Transverse colon (tissue), 4 donors: ENCODE results near the gene KRT7. TPM values are rescaled to one million over a fixed set of nuclear protein-coding genes. Genes with fewer than 3 reads are reported as not detected.

Experiments
- DNase-seq: peaks from one replicate; pipeline ENCODE4 v3.0.0-alpha.2; 2019
- H3K27ac ChIP-seq, 4 donors: fragments of 200-600 bp; sonication (generic); 2 replicates each; pipeline ENCODE4 v1.5.1; 2016 to 2018; ENCODE audit warnings: inconsistent platforms in 4 of 4
- H3K27me3 ChIP-seq: fragments of 200-600 bp; sonication (generic); 2 replicates; pipeline ENCODE4 v1.5.1; 2017; ENCODE audit warnings: inconsistent platforms
- H3K36me3 ChIP-seq, 4 donors: fragments of 200-600 bp; sonication (generic); 2 replicates each; pipeline ENCODE4 v1.5.1; 2017 to 2019; ENCODE audit warnings: inconsistent platforms in 4 of 4
- H3K4me1 ChIP-seq, 4 donors: fragments of 200-600 bp; sonication (generic); 2 replicates each; pipeline ENCODE4 v1.5.1; 2017 to 2020; ENCODE audit warnings: inconsistent platforms in 4 of 4
- H3K4me3 ChIP-seq, 4 donors: fragments of 200-600 bp; sonication (generic); 1 replicate in 1 of 4; 2 replicates in 3 of 4; pipeline versions ENCODE4 v1.5.1 to v1.6.1; 2017 to 2019; ENCODE audit warnings: inconsistent platforms in 4 of 4
- H3K9me3 ChIP-seq, 2 donors: fragments of 200-600 bp; sonication (generic); 2 replicates each; pipeline ENCODE4 v1.5.1; 2017 to 2019; ENCODE audit warnings: inconsistent platforms in 2 of 2
- CTCF ChIP-seq, 5 experiments: fragments of 200-600 bp in 3 of 5; fragments of 450-650 bp in 2 of 5; sonication (generic) in 3 of 5; IDR thresholded peaks; 1 replicate in 2 of 5; 2 replicates in 3 of 5; pipeline ENCODE4 v1.5.1; 2016 to 2017; ENCODE audit warnings: antibody characterized with exemption in 5 of 5, inconsistent platforms in 3 of 5, mild to moderate bottlenecking in 2 of 5, moderate library complexity in 1 of 5
- EP300 ChIP-seq: sonication (generic); formaldehyde crosslinking; IDR thresholded peaks from one replicate; pipeline ENCODE4 v1.6.1; 2017; ENCODE audit warnings: antibody characterized with exemption, low read depth
- POLR2A ChIP-seq: fragments of 450-650 bp; IDR thresholded peaks from one replicate; pipeline ENCODE4 v1.6.1; 2016; ENCODE audit warnings: antibody characterized with exemption, mild to moderate bottlenecking, moderate library complexity
- POLR2AphosphoS5 ChIP-seq, 3 donors: sonication (generic); formaldehyde crosslinking; IDR thresholded peaks; one replicate each; pipeline ENCODE4 v1.6.1; 2016; ENCODE audit warnings: antibody characterized with exemption in 3 of 3
- WGBS, 2 donors: methylation state at CpG; one replicate each; pipeline ENCODE4 v1.1.5; 2018; ENCODE audit warnings: low coverage in 1 of 2; 5-methylcytosine and 5-hydroxymethylcytosine counted together
- in situ Hi-C, 4 donors: fragments of 200-750 bp; cut with MboI; loops; one replicate each; pipeline versions ENCODE4 v1.15.0 to v1.15.1; 2017; ENCODE audit warnings: low sequenced_read_pairs in 3 of 4, low pct_ligation_motif_present in 1 of 4, low pct_unique_long_range_greater_than_20kb in 1 of 4
- intact Hi-C: fragments of 100-400 bp; cut with DNase I; formaldehyde crosslinking; loops from one replicate; pipeline ENCODE4 v1.15.1; 2023; ENCODE audit warnings: low total_unique reads
- total RNA-seq, 4 donors: library from RNA; depleted of rRNA; stranded (reverse); fragments of >200 nt; gene quantifications; one replicate each; pipeline ENCODE4 v1.1.0, GENCODE V29; 2016

KRT7 gene
- total RNA-seq, 4 donors from 2014 or later = 0.75 to 1.6 (median 0.95) TPM; not detected in 1

DNA sequence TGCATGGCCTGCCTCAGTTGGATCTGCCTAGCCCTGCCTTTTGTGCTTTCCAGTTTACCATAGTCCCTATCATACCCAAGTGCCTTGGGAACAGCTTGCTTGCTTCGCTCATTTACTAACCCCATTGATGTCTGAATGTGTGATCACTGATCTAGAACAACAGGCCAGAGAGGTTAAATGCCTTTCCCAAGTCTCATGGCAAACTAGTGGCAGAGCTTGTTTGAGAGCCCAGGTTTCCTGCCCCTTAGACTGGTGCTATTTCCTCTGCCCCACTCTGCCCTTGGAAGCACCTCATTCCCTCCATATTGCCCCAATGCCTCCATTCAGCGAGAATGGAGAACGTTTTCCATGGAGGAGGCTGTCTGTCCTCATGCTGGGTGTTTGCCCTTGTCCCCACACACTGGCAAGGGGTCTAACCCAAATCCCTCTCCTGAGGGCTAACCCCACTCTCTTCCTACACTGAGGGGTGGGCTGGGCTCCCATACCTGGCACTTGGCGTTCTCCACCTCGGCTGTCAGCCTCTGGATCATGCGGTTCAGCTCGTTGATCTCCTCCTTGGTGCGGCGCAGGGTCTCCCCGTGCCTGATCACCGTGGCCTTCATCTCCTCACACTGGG is 19.8 kb downstream of the KRT7 start:
- intact Hi-C loops (no loop called here), in situ Hi-C loops (no loop called here)
- TF ChIP-seq CTCF (IDR thresholded peaks at IDR 0.05) (no peak), POLR2A (no peak), POLR2AphosphoS5 (IDR thresholded peaks at IDR 0.05) (no peak), EP300 (no peak)
- H3K9me3 ChIP-seq = no peaks in the 10 kb centered on the region
- H3K4me1 ChIP-seq = no peaks in the 10 kb centered on the region
- H3K4me3 ChIP-seq = no peak overlapping the region
- WGBS, 2 donors = 95 to 100% methylated on average over 1 to 11 of the region's 11 CpGs
- no peak overlapping the region for H3K27ac ChIP-seq
- no peak for DNase-seq
- no peaks in the 10 kb centered on the region for H3K36me3 ChIP-seq
- H3K27me3 ChIP-seq = peaks cover 44% of the 10 kb centered on the region

- 94% methylated on average over 14 of the region's 14 CpGs; no CpG with 5 or more reads in 1 of the 2 donors for WGBS, 2 donors
- no peaks in the 10 kb centered on the region for H3K36me3 ChIP-seq
- H3K27me3 ChIP-seq = peaks cover 51% of the 10 kb centered on the region
- H3K4me3 ChIP-seq = no peak overlapping the region
- intact Hi-C loops (no loop called here), in situ Hi-C loops (no loop called here)
- no peaks in the 10 kb centered on the region for H3K9me3 ChIP-seq
- no peak overlapping the region for H3K27ac ChIP-seq
- no peak for TF ChIP-seq CTCF (IDR thresholded peaks at IDR 0.05)
- no peak for TF ChIP-seq POLR2A
- no peak for TF ChIP-seq POLR2AphosphoS5 (IDR thresholded peaks at IDR 0.05)
- TF ChIP-seq EP300 = no peak
- no peak for DNase-seq
- H3K4me1 ChIP-seq = peaks cover 0 to 6% (median 4%) of the 10 kb centered on the region in 4 donors
Measured at GRCh38 chr12:52253391-52254179, 20.5 kb downstream of the KRT7 start.

- Histone ChIP-seq H3K27ac (no peak overlapping the region), H3K4me1 (peaks cover 0 to 7% (median 6%) of the 10 kb centered on the region in 4 donors), H3K4me3 (no peak overlapping the region), H3K9me3 (no peaks in the 10 kb centered on the region), H3K36me3 (no peaks in the 10 kb centered on the region), H3K27me3 (peaks cover 54% of the 10 kb centered on the region)
- 87% methylated on average over 10 of the region's 10 CpGs; no CpG with 5 or more reads in 1 of the 2 donors for WGBS, 2 donors
- intact Hi-C loops = no loop called here
- in situ Hi-C loops = no loop called here
- TF ChIP-seq EP300 (no peak), POLR2AphosphoS5 (IDR thresholded peaks at IDR 0.05) (no peak), CTCF (IDR thresholded peaks at IDR 0.05) (no peak), POLR2A (no peak)
- no peak for DNase-seq
Measured at GRCh38 chr12:52254180-52254964, 21.3 kb downstream of the KRT7 start.
